ENCODE data around the gene TTC28. TPM values are rescaled to one million over a fixed set of nuclear protein-coding genes. Genes with fewer than 3 reads are reported as not detected.
"Not testable (repeated sequence)": the region's sequence is repeated elsewhere in the genome, so short reads cannot be mapped to it uniquely, and the experiment has no call there.

TTC28 gene
- total and polyA plus RNA-seq, 7 donors: 0.23 to 102 (median 46.1) TPM

DNA sequence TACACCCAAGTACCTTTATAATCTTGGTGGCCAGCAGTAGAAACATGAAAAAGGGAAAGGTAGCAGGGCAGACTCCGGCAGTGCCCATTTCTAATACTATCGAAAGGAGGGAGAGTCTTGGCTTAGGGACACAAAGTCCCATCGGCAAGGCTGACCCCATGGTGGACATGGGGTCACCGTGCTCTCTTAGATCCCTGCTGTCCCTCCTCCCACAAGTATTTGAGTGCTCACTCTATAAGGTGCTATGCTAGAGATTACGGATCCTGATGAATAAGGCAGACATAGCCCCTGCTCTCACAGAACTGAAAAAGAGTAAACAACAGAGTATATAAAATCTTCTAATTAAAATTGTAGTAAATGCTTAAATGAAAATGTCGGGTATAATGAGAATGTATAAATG lies 588.2 kb downstream of the TTC28 start:
- 96 to 97% methylated on average over 6 of the region's 6 CpGs for WGBS, 2 donors
- TF ChIP-seq EP300 (IDR thresholded peaks at IDR 0.05) (no peak), POLR2A (IDR thresholded peaks at IDR 0.05) (no peak), POLR2AphosphoS5 (IDR thresholded peaks at IDR 0.05) (no peak)
- TF ChIP-seq, protein P1, sequence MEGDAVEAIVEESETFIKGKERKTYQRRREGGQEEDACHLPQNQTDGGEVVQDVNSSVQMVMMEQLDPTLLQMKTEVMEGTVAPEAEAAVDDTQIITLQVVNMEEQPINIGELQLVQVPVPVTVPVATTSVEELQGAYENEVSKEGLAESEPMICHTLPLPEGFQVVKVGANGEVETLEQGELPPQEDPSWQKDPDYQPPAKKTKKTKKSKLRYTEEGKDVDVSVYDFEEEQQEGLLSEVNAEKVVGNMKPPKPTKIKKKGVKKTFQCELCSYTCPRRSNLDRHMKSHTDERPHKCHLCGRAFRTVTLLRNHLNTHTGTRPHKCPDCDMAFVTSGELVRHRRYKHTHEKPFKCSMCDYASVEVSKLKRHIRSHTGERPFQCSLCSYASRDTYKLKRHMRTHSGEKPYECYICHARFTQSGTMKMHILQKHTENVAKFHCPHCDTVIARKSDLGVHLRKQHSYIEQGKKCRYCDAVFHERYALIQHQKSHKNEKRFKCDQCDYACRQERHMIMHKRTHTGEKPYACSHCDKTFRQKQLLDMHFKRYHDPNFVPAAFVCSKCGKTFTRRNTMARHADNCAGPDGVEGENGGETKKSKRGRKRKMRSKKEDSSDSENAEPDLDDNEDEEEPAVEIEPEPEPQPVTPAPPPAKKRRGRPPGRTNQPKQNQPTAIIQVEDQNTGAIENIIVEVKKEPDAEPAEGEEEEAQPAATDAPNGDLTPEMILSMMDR (IDR thresholded peaks at IDR 0.05): no peak
- no peaks in the 10 kb centered on the region for H3K27me3 ChIP-seq
- peaks cover 0 to 41% (median 5%) of the 10 kb centered on the region in 4 donors for H3K36me3 ChIP-seq
- H3K4me1 ChIP-seq: no peaks in the 10 kb centered on the region
- H3K9me3 ChIP-seq: no peaks in the 10 kb centered on the region
- no peak for DNase-seq
- no peak overlapping the region for H3K4me3 ChIP-seq
- intact Hi-C loops (cut with DNase I): no loop called here
- no peak overlapping the region for H3K27ac ChIP-seq

- intact Hi-C loops (cut with DNase I); DNase-seq; H3K27me3 ChIP-seq; H3K9me3 ChIP-seq; H3K4me1 ChIP-seq; H3K27ac ChIP-seq; H3K4me3 ChIP-seq: not testable (repeated sequence)
- H3K36me3 ChIP-seq: peaks cover 0 to 36% (median 0%) of the 10 kb centered on the region in 4 donors
- 94 to 97% methylated on average over 5 of the region's 5 CpGs for WGBS, 2 donors
Observed at GRCh38 chr22:28089541-28089940, 590.1 kb downstream of the TTC28 start.

- Histone ChIP-seq H3K27me3 (no peaks in the 10 kb centered on the region), H3K36me3 (no peaks in the 10 kb centered on the region), H3K4me3 (no peak overlapping the region), H3K9me3 (no peaks in the 10 kb centered on the region), H3K27ac (no peak overlapping the region), H3K4me1 (peaks cover 0 to 19% (median 15%) of the 10 kb centered on the region in 4 donors)
- DNase-seq: no peak
- intact Hi-C loops (cut with DNase I): no loop called here
- no peak for TF ChIP-seq POLR2A (IDR thresholded peaks at IDR 0.05)
- TF ChIP-seq POLR2AphosphoS5 (IDR thresholded peaks at IDR 0.05): no peak
- TF ChIP-seq, protein P1 (IDR thresholded peaks at IDR 0.05): no peak
- no peak for TF ChIP-seq EP300 (IDR thresholded peaks at IDR 0.05)
- 91 to 92% methylated on average over 3 of the region's 3 CpGs for WGBS, 2 donors
Observed at GRCh38 chr22:28077166-28077565, 602.5 kb downstream of the TTC28 start.

DNA sequence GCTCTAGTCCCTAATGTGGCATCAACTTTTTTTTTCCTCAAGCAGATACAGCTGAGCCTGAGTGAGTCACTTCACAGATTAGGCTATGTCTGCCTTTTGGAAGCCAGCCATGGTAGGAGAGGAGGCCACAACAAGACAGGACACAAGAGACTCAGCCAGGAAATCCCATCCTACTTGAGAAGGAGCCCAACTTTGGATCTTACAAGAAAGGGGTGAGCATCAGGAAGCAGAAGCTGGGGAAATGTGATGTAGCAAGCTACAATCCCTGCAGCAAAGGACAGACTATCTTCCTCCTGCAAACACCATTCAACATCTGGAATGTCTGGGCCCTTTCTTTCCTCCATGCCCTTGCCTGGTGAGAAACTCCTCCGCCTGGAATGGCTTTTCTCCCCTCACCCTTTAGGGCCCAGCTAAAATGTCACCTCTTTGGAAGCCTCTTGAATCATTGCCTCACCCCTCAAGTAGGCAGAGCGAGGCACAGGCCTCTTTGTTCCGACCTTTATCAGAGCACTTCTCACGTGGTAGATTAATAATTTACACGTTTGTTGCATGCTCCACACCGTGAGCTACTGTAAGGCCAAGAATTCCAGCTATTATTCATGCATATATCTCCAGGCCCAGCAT lies 604.2 kb downstream of the TTC28 start:
- Histone ChIP-seq H3K4me3 (no peak overlapping the region), H3K4me1 (peaks cover 0 to 19% (median 15%) of the 10 kb centered on the region in 4 donors), H3K9me3 (no peaks in the 10 kb centered on the region), H3K27me3 (no peaks in the 10 kb centered on the region), H3K36me3 (no peaks in the 10 kb centered on the region), H3K27ac (peak overlapping the region in 2 of 4 donors; percentile 19 to 28)
- no peak for TF ChIP-seq POLR2A (IDR thresholded peaks at IDR 0.05)
- TF ChIP-seq, protein P1 (IDR thresholded peaks at IDR 0.05): no peak
- TF ChIP-seq POLR2AphosphoS5 (IDR thresholded peaks at IDR 0.05): no peak
- no peak for TF ChIP-seq EP300 (IDR thresholded peaks at IDR 0.05)
- WGBS, 2 donors: 19 to 57% methylated on average over 6 of the region's 6 CpGs
- intact Hi-C loops (cut with DNase I): no loop called here
- peak; percentile 71 for DNase-seq

- WGBS, 2 donors: 97% methylated on average over 4 of the region's 4 CpGs
- DNase-seq: no peak
- no peaks in the 10 kb centered on the region for H3K36me3 ChIP-seq
- no peaks in the 10 kb centered on the region for H3K9me3 ChIP-seq
- H3K27ac ChIP-seq: no peak overlapping the region
- TF ChIP-seq POLR2A (IDR thresholded peaks at IDR 0.05) (no peak), EP300 (IDR thresholded peaks at IDR 0.05) (no peak), POLR2AphosphoS5 (IDR thresholded peaks at IDR 0.05) (no peak)
- TF ChIP-seq, protein P1 (IDR thresholded peaks at IDR 0.05): no peak
- H3K4me1 ChIP-seq: peaks cover 0 to 19% (median 15%) of the 10 kb centered on the region in 4 donors
- H3K27me3 ChIP-seq: no peaks in the 10 kb centered on the region
- intact Hi-C loops (cut with DNase I): no loop called here
- H3K4me3 ChIP-seq: no peak overlapping the region
Observed at GRCh38 chr22:28074526-28074925, 605.1 kb downstream of the TTC28 start.

Data from sigmoid colon (tissue), 7 donors.